GM21737 (cell line): Measurements from ENCODE around the gene FRMD6.
"Not testable (repeated sequence)": the region's sequence is repeated elsewhere in the genome, so short reads cannot be mapped to it uniquely, and the experiment has no call there.

ENCODE experiments used
- ATAC-seq: cut with Tn5 transposase; IDR thresholded peaks from one replicate; pipeline ENCODE4 v1.9.1; 2021; ENCODE audit warnings: mild to moderate bottlenecking, moderate library complexity; ENCODE audit not compliant: unreplicated experiment

The FRMD6 gene

GRCh38 chr14:51717766-51718165 lies 66.1 kb downstream of the FRMD6 start:
- no peak for ATAC-seq

DNA sequence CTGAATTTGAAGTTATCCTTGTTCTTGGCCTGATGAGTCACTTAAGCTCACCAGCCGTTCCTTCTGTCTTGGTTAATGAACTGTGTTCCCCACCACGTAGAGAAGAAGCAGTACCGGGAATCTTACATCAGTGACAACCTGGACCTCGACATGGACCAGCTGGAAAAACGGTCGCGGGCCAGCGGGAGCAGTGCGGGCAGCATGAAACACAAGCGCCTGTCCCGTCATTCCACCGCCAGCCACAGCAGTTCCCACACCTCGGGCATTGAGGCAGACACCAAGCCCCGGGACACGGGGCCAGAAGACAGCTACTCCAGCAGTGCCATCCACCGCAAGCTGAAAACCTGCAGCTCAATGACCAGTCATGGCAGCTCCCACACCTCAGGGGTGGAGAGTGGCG lies 68.2 kb downstream of the FRMD6 start:
- ATAC-seq, result no peak

GRCh38 chr14:51723990-51724389 lies 72.3 kb downstream of the FRMD6 start:
- ATAC-seq, result no peak

DNA sequence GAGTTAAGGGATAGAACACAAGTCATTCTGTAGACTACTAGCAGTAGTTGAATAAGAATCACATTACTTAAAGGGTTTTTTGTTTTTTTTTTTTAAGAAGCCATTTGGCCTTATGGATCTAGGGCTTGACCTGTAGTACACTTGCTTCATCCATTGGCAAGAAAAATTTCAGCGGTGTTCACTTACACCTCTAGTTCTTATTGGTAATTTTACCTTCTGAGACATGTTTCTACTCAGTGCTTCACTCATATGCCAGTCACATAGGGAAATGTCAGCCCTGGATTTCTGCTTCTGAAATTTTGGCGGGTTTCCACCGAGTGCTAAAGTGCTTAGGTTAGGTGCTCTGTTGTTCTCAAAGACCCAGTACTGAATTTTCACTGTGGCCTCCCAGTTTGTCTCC lies 72.9 kb downstream of the FRMD6 start:
- ATAC-seq, result no peak

DNA sequence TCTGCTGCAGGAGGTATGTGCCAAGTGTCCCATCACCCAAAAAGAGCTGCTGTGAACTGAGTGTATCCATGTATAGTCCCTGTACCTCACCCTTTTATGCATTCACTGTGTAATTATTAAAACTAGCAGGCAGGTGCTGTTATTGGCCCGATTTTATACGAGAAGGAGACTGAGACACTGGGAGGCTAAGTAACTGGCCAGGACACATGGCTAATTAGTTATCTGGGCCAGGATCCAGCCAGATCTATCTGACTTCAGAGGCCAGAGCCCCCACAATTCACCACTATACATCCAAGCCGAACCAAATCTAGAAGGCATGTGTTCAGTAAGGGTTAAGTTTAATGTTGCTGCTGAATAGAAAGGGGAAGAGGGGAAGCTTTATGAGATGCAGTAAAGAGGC lies 73.4 kb downstream of the FRMD6 start:
- no peak for ATAC-seq

DNA sequence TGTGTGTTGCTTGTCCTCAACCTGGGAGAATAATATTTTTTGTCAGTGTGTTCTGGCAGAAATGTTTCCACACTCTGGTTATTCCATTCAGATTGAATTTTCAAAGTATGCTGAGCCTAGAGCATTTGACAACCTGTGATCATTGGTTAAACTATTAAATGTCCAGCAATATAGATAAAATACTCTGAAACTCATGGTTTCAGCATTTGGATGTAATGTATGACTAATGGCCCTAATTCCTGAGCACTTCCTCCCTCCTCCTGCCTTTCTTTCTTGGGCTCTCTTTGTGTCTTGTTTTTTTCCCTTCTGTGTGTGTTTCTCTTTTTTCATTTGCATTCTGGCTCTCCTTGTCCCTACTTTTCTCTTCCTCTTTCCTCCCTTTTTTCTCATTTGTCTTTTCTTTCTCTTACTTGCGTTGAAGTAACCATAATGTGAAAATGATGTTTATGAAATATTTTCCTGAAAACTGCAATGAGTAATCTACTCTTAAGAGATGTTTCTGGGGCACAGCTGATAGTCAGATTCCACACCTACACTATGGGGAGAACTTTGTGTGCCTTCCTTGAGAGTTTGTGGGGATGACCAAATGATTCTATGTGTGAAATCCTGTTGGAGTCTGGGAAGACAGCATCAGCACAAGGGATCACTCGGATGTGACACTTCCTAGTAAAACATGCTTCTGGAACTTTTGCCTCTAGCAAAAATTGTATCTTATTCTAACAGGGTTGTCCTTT lies 74.6 kb downstream of the FRMD6 start:
- no peak for ATAC-seq

DNA sequence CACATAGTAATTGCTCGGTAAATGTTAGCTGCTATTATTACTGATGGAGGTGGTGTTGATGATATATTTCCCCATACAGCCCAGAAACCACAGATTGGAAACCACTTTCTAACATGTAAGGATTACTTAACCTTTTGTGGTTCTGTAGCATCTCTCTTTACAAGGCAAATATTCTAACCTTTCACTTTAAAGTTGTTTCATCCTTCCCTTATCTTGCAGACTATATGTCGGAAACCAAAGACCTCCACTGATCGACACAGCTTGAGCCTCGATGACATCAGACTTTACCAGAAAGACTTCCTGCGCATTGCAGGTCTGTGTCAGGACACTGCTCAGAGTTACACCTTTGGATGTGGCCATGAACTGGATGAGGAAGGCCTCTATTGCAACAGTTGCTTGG lies 75.8 kb downstream of the FRMD6 start:
- ATAC-seq, result no peak

DNA sequence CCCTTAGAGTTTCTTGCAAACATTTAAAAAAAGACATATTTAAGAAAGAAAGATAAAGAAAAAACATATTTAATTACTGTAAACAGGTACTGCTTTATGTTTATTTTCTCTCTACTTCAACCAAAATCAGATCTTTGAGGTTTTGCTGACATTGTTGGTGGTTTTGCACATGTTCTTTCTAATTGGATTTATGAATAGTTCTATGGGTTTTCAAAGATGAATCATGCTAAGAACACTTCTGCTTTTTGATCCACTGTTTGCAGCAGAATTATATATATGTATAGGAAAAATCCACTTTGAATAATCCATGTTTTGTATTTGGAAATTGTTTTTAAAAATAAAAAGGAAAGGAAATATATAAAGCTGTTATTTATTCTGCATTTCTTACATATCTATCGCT lies 78.4 kb downstream of the FRMD6 start:
- ATAC-seq, result no peak

GRCh38 chr14:51730684-51731083 lies 79.0 kb downstream of the FRMD6 start:
- ATAC-seq, result no peak

- no peak for ATAC-seq
Measured at GRCh38 chr14:51732494-51733112, 80.9 kb downstream of the FRMD6 start.

- no peak for ATAC-seq
Measured at GRCh38 chr14:51733147-51733546, 81.4 kb downstream of the FRMD6 start.

DNA sequence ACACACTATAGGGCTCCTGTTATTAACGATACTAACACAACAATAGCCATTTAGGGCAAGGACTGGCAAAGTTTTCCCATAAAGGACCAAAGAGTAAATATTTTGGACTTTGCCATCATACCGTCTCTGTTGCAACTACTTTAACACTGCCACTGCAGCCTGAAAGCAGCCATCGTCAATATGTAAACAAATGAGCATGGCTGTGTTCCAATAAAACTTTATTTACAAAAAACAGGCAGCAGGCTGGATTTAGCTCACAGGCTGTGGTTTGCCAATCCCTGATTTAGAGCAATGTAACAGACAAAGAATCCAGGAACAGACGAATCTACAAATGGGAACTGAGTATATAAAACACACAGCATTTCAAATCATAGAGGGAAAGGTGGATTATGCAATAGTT lies 84.1 kb downstream of the FRMD6 start:
- no peak for ATAC-seq

DNA sequence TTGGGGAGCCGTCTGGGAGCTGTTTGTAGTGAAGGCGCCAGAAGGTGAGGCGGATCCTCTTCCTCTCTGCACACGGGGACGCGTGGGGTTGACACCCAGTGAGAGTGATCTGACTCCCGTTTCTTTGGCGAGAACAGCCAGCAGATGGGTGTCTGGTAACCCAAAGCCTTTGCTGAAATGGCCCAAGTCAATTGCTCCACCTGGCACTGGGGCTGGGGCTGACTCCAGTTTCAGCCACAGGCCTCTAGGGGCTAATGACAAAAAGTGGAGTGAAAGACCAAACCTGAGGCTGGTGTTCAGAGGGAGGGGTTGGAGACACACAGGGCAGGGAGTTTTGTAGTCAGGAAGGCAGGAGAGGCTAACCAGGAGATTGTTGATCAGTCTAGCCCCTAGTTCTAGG lies 87.0 kb downstream of the FRMD6 start:
- peak; percentile 82 for ATAC-seq

GRCh38 chr14:51743588-51744000 lies 91.9 kb downstream of the FRMD6 start:
- no peak for ATAC-seq

DNA sequence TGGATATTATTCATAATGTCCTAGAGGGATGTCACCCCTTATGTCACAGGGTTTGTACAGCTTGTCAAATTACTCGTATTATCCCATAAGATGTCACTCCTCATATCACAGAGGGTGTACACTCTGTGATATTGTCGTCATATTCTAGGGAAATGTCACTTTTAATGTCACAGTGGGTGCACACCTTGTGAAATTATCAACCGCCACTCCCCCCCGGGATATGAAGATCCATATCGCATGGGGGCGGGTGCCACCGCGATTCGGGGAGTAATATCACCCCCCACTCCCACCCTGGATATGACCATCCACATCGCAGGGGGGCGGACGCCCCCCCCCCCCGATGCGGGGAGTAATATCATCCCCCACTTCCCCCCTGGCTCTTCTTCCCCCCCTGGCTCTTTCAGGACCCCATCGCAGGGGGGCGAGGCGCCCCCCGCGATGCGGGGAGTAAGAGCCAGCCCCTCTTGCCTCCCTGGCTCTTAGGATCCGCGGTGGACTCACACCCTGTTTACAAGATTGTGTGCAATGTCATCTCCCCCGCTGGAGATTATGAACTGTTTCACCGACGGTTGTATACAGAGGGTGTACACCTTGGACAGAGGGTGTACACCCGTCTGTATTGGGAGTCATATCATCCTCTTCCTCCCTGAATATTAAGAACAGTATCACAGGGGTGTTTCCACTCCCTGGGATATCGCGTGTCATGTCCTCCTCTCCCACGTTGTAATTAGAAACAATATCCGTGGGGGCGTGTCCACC lies 92.8 kb downstream of the FRMD6 start:
- no peak for ATAC-seq

GRCh38 chr14:51746823-51747222 lies 95.1 kb downstream of the FRMD6 start:
- ATAC-seq, result not testable (repeated sequence)

DNA sequence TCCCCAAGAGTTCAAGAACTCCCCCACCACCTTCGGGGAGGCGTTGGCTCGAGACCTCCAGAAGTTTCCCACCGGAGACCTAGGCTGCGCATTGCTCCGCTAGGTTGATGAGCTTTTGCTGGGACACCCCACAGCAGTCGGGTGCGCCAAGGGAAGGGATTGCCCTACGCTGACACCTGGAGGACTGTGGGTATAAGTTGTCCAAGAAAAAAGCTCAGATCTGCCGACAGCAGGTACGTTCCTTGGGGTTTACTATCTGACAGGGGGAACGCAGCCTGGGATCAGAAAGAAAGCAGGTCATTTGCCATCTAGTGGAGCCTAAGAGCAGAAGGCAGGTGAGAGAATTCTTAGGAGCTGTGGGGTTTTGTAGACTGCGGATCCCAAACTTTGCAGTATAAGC lies 98.8 kb downstream of the FRMD6 start:
- no peak for ATAC-seq

DNA sequence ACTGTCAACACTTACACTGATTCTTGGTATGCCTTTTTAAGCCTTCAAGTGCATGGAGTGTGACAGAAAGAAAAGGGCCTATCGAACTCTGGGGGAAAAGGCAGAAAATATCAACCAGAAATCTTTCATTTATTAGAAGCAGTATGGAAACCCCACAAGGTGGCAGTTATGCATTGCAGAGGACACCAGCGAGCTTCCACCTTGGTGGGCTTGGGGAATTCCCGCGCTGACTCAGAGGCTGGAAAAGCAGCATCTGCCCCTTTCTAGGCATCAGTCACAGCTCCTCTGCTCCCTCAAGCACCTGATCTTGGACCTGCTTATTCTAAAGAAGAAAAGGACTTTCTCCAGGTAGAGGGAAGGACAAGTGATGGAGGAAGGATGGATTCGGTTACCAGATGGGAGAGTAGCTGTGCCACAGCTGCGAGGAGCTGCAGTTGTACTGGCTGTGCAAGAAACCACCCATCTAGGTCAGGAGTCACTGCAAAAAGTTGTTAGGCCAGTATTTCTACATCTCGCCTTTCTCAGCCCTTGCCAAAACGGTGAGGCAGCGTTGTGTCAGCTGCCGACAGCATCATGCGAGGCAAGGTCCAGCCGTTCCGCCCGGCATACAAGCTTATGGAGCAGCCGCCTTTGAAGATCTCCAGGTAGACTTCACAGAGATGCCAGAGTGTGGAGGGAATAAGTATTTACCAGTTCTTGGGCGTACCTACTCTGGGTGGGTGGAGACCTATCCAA lies 100.1 kb downstream of the FRMD6 start:
- not testable (repeated sequence) for ATAC-seq

DNA sequence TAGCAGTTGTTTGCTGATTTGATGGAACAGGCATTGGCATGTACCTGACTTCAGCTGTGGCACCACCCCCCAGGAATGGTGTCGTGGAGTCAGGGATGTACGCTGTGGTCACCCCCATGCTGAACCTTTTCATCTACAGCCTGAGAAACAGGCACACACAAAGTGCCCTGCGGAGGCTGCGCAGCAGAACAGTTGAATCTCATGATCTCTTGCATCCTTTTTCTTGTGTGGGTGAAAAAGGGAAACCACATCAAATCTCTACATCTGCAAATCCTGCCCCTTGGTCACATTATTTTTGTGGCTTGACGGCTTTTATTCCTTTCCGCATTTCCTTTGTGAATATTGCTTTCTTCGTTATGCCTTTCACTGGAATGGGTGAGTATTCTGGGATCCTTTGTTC lies 106.0 kb downstream of the FRMD6 start:
- ATAC-seq, result not testable (repeated sequence)

DNA sequence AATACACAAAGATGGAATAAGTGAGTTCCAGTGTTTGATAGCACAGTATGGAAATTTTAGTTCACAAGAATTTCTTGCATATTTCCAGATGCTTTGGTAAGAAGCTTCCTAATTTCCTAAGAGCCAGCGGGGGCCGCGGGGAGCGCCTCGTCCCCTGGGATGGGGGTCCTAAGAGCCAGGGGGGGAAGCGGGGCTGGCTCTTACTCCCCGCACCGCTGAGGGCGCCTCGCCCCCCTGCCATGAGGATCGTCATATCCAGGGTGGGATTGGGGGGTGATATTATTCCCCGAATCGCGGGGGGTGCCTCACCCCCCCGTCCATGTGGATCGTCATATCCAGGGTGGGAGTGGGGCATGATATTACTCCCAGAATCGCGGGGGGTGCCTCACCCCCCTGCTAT lies 108.2 kb downstream of the FRMD6 start:
- no peak for ATAC-seq

DNA sequence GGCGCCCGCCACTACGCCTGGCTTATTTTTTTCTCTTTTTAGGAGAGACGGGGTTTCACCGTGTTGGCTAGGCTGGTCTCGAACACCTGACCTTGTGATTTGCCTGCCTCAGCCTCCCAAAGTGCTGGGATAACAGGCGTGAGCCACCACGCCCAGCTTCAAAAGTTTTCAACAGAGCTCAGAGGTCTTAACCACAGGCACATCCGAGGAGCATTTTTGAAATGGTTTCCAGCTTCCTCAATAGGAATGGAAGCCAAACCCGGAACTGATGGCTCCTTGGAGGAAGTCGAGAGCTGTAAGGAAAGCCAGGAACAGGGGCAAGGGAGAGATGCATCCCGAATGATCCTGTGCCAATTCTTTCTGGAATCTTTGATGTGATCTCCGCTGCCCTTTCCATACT lies 114.0 kb downstream of the FRMD6 start:
- ATAC-seq, result not testable (repeated sequence)
